Dermis blood vessel endothelial cell (primary cell): Measurements from ENCODE around the gene TUBB4B. TPM values are rescaled to one million over a fixed set of nuclear protein-coding genes. Genes with fewer than 3 reads are reported as not detected.
A peak's percentile ranks its signal among the peaks of the same experiment; 100 is the strongest.

ENCODE experiments used
- DNase-seq: peaks from one replicate; pipeline ENCODE4 v3.0.0; 2010
- total RNA-seq: library from RNA; depleted of rRNA; stranded (reverse); fragments of >200 nt; gene quantifications from 2 replicates; pipeline ENCODE4 v1.2.3, GENCODE V29; 2014

Gene TUBB4B
- total RNA-seq, 1 donor from 2014 or later, result 128 TPM

DNA sequence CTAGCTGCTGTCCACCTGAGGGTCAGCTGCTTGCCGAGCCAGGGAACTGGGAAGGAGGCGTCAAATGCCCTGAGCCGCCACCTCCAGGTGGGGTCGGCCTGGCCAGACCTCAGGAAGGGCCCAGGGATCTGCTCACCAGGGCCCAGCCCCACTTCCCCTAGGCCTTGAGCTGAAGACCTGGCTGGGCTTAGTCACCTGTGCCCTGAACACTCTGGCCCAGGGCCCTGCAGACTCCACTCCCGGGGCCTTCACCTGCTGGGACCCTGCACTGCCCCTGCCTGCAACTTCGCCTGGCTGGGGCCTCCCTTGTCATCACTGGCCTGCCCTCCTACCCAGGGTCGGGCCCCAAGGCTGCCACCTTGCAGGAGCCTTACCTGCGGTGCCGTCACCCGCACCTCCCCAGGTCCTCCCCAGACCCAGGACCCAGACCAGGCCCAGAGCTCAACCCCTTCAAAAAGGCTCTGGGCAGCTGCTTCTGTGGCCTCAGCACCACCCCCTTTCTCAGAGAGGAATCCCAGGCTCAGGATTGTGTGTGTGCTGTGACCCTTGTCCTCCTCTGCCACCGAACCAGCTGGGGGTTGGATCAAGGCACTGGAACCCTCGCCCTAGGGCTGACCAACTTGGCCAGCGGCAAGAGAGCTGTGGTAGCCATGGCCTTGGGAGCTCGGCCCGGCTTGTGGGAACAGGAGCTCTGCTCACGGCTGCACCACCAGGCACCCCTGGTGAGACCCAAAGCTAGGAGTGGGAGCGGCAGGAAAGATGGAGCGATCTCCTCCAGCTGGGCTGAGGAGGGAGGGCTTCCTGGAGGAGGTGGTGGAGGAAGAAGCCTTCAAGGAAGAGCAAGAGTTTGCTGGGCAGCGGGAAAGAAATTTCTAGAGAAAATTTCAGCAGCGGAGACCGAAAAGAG lies 12.9 kb downstream of the TUBB4B start:
- no peak for DNase-seq

GRCh38 chr9:137254624-137255447 lies 13.7 kb downstream of the TUBB4B start, which contains the start of gene NELFB:
Gene NELFB, plus strand, starts transcription at chr9:137255327.
- DNase-seq, result peak; percentile 86

DNA sequence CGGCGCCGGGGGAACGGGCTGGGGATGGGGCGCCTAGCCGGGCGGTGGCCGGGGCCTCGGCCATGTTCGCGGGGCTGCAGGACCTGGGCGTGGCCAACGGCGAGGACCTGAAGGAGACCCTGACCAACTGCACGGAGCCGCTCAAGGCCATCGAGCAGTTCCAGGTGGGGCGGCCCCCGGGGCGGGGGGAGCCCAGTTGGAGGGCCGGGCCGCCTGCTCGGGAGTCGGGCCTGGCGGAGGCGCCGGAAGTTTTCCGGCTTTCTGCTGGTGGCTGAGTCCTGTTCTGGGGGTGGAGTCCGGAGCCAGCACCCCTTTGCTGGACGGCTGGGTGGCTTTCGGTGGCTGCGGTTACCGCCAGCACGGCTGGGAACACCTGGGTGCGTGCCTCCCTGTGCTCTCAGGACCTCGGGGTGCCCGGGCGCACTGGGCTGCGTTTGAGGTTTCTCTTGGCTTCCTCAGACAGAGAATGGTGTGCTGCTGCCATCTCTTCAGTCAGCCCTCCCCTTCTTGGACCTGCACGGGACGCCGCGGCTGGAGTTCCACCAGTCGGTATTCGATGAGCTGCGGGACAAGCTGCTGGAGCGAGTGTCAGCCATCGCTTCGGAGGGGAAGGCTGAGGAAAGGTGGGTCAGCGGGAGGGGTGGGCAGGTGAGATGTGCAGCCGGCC lies 14.5 kb downstream of the TUBB4B start:
- DNase-seq, result peak; percentile 41

DNA sequence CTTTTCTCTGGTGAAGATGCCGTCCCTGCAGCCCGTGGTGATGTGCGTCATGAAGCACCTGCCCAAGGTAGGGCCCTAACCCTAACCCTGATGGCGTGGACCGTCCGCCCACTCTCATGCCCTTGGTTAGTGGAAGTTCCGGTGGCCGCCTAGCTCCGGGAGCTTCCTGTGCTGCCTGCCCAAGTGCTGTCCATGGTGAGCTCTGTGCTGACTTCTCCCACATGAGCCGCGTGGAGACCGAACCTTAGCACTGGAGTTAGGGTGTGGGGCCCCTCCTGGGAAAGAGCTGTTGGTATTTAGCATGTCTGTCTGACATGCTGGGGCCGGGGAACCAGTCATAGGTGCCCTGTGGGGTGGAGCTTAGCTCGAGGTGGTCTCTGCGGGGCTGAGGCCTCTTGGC lies 15.3 kb downstream of the TUBB4B start:
- DNase-seq, result no peak

- DNase-seq, result no peak
These were observed 15.8 kb downstream of the TUBB4B start for GRCh38 chr9:137256856-137257255.

DNA sequence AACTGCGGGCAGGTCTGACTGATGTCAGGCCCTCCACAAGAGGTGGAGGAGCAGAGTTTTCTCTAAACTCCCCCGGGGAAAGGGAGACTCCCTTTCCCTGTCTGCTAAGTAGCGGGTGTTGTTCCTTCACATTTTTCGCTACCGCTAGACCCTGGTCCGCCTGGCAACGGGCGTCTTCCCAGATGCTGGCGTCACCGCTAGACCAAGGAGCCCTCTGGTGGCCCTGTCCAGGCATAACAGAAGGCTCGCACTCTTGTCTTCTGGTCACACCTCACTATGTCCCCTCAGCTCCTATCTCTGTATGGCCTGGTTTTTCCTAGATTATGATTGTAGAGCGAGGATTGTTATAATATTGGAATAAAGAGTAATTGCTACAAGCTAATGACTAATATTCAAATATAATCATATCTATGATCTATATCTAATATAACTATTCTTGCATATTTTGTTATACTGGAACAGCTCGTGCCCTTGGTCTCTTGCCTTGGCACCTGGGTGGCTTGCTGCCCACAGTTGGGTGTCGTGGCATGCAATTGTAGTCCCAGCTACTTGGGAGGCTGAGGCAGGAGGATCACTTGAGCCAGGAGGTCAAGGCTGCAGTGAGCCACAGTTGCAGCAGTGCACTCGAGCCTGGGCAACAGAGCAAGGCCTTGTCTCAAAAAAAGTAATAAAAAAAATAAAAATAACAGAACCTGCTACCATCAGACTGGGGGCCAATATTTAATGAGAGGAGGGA lies 21.3 kb downstream of the TUBB4B start:
- DNase-seq, result peak; percentile 53

DNA sequence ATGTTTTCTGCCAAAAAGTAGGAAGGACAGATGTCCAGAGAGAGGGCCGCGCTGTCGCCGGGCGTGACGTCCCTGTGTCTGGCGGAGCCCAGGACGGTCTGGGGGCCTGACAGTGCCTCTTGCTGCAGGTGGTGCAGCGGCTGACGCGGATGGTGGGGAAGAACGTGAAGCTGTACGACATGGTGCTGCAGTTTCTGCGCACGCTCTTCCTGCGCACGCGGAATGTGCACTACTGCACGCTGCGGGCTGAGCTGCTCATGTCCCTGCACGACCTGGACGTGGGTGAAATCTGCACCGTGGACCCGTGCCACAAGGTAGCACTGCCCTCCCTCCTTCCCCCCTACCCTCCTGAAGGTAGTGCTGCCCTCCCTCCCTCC lies 21.8 kb downstream of the TUBB4B start:
- DNase-seq, result no peak

DNA sequence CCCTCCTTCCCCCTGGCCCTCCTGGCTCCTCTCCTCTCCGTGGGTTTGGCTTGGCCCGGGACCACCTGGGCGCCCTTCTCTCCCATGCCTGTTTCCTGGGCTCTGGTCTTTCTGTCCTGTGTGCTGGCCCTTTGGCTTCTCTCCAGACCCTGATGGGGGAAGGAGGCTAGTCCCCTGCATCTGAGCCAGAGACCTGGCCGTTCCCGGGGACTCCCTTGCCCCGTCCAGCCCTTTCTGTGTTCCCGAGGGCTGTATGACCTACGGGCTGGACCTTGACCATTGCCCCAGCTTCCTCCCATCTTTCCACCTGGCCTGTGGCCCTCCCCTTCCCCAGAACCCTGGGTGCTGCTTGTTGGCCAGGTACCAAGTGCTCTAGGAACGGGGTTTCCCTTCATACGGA lies 22.4 kb downstream of the TUBB4B start:
- no peak for DNase-seq

DNA sequence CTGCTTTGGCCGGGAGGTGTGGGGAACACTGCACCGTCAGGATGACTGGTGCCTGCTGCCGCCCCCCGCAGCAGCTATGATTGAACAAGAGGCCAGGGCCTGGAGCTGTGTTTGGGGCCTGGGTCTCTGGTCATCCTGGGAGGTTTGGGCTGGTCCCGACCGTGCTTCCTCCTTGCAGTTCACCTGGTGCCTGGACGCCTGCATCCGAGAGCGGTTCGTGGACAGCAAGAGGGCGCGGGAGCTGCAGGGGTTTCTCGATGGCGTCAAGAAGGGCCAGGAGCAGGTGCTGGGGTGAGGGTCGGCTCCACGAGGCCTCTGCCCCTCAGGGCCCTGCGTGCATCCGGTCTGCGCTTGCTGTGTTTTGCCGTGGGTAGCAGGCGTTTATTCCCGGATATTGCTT lies 23.0 kb downstream of the TUBB4B start:
- no peak for DNase-seq

- DNase-seq, result no peak
These were observed 24.5 kb downstream of the TUBB4B start for GRCh38 chr9:137265496-137266161.

DNA sequence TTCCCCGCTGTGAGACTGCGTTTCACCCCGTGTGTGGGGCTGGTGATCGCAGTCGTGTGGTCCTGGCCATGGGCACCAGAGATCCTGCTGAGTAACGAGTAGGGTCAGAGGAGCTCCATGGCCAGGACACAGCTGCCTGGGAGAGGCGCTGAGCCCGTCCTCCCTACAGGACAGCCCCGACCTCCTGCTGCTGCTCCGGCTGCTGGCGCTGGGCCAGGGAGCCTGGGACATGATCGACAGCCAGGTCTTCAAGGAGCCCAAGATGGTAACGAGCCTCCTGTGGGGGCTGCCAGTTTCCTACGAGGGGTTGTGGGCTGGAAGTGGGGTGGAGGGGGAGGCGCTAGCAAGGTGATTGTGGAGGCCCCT lies 25.1 kb downstream of the TUBB4B start:
- DNase-seq, result no peak

DNA sequence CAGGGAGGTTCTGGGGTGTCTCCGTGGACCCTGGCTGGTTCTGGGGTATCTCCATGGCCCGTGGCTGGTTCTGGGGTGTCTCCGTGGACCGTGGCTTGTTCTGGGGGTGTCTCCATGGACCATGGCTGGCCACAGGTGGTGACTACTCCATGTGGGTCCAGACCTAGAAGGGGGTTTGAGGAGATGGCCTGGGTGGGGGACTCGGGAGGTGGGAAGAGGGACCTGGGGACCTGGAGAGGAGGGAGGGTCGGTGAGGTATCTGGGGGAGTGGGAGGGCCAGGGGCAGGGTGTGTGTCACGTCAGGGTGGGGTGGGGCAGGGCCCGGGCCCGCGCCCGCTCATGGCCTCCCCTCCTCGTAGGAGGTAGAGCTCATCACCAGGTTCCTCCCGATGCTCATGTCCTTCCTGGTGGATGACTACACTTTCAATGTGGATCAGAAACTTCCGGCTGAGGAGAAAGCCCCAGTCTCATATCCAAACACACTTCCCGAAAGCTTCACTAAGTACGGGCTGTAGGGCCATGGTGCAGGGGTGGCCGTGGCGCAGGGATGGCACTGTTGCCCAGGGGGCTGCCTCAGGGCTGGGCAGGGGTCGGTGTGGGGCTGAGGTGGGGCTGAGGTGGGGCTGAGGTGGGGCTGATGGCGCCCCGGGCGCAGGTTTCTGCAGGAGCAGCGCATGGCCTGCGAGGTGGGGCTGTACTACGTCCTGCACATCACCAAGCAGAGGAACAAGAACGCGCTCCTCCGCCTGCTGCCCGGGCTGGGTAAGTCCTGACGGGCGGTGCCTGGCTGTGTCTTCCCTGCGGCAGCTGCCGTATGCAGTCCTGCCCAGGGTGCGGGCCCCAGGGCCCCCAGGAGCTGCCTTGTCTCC lies 25.7 kb downstream of the TUBB4B start:
- no peak for DNase-seq

DNA sequence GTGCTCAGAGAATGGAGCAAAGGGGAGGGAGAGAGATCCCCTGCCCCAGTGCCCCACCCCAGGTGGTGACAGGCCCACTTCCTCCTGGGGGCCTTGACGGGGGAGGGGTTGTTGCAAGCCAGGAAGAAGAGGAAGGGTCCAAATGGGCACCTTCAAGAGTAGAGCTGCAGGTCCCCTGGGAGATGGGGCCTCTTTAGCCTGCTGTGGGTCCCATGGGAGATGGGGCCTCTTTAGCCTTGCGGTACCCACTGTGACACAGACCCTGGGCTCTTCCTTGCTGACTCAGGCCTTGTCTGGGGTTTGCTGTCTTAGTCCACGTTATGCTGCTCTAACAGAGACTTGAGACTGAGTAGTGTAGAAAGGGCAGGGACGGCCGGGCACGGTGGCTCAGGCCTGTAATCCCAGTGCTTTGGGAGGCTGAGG lies 26.9 kb downstream of the TUBB4B start:
- DNase-seq, result peak; percentile 36

- peak; percentile 72 for DNase-seq
These were observed 27.6 kb downstream of the TUBB4B start for GRCh38 chr9:137268538-137269201.

DNA sequence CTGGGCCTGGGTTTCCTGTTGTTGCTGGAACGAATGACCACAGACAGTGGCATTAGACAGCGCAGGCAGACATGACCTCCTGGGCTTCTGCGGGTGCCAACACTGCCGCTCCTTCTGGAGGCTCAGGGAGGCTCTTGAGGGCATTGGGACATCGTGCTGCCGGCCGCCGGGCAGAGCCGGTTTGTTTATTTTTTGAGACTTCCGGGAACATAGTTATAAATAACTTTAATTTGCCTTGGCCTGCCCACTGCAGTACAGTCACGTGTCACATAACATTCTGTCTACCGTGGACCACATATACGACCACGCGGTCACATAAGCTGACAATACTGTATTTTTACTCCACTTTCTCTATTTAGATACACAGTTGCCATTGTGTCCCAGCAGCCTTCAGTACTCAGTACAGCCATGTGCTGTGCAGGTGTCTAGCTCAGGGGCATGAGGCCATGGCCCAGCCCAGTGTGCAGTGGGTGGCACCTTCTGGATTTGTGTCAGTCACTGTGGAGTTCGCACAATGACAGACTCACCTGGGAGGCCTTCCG lies 28.2 kb downstream of the TUBB4B start:
- peak; percentile 63 for DNase-seq

- no peak for DNase-seq
These were observed 30.0 kb downstream of the TUBB4B start for GRCh38 chr9:137270929-137271695.

GRCh38 chr9:137271696-137272076 lies 30.6 kb downstream of the TUBB4B start:
- DNase-seq, result no peak

DNA sequence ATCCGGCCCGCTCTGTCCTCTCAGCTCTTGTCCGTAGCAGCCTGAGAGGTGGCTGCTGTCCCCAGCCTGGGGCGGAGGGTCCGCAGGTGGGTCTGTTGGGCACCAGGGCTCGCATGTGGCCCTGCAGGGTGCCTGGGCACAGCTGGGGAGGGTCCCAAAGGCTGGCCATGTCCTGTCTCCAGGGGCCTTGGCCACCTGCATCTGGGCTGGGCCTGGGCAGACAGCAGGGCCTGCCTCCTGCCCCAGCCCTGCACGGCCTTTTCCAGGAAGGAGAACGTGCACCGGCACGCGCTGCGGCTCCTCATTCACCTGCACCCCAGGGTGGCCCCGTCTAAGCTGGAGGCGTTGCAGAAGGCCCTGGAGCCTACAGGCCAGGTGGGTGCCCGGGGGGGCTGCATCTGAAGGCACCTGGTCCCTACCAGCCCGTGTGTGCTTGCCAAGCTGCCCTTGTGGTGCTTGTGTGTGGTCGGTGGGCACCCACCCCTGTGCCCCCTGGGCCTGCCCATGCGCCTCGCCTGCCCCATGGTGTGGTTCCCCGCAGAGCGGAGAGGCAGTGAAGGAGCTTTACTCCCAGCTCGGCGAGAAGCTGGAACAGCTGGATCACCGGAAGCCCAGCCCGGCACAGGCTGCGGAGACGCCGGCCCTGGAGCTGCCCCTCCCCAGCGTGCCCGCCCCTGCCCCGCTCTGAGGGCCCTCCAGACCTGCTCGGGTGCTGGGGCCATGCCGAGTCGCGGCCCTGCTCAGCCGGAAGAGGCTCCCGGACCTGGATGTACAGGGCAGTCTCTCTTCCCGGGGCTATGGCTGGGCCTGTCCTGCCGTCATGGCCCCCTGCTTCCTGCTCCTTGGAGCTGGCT lies 31.4 kb downstream of the TUBB4B start:
- no peak for DNase-seq
